ENCODE data around the gene MAP2K6. TPM values are rescaled to one million over a fixed set of nuclear protein-coding genes. Genes with fewer than 3 reads are reported as not detected.
A peak's percentile ranks its signal among the peaks of the same experiment; 100 is the strongest.

MAP2K6 gene
- total RNA-seq, 1 donor, result 0.43 TPM

- no peak for TF ChIP-seq CTCF (IDR thresholded peaks at IDR 0.05; ENCODE audit: insufficient read depth, low read depth, low read length)
- no peak overlapping the region for H3K4me3 ChIP-seq (ENCODE audit: low read depth, low read length)
- no peak for DNase-seq (ENCODE audit: low read depth)
Observed at GRCh38 chr17:69461951-69462369, 47.5 kb downstream of the MAP2K6 start.

- no peak for TF ChIP-seq CTCF (IDR thresholded peaks at IDR 0.05; ENCODE audit: insufficient read depth, low read depth, low read length)
Observed at GRCh38 chr17:69462882-69463281, 48.4 kb downstream of the MAP2K6 start.

DNA sequence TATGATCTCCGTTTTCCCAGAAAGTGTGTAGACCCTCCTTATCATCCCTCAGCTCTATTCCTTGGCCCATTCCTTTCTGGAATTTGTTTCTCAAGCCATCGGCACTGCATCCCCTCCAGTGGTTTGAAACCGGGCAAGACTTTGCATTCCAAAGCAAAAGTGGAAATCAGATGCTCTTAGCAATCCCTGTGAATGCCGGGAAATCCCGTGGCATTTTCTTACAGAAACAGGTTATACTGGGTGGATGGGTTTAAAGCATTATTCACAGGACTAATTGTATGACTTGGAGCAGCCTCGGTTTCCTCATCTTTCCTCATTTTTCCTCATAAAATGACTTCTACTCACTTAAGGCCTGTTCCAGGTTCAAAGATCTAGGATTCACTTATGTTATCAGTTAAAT lies 52.0 kb downstream of the MAP2K6 start:
- DNase-seq (ENCODE audit: low read depth), result no peak
- H3K4me3 ChIP-seq (ENCODE audit: low read depth, low read length), result no peak overlapping the region

More at GRCh38 chr17:69462882-69463281, 48.4 kb downstream of the MAP2K6 start:
- H3K4me3 ChIP-seq (ENCODE audit: low read depth, low read length), result no peak overlapping the region
- DNase-seq (ENCODE audit: low read depth), result no peak

DNA sequence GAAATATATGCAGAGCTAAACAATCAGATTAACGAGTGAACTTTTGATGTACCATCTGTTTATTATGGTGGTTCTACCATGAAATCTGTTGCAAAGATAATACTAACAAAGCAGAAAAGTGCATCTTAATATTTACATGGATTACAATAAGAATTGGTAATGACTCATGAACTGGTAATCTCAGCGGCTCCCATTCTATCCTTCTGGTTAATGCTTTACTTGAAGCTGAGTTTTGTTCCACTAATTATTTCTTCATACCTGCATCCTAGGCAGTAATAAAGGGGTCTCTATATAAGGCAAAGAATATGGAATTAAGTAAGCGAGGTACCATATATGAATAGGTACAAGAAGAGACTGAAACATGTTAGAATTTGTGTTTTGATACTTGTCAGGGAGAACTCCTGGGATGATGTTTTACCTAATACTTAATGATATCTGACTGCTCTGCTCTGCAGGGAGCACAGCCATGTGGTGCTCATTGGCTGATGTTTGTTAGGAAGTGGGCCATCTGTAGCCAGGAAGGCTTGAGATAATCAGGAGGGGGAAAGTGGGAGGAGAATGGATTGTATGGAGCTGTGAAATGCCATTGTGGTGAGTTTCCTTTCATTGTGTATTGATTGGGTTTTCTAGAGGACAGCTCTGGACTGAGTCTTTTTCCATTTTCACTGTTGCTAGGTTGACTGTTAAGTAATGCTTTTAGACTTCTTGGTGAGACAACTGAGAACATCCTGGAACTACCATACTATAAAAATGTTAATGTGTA lies 52.6 kb downstream of the MAP2K6 start:
- peak; percentile 19 for DNase-seq (ENCODE audit: low read depth)
- no peak for TF ChIP-seq CTCF (IDR thresholded peaks at IDR 0.05; ENCODE audit: insufficient read depth, low read depth, low read length)
- no peak overlapping the region for H3K4me3 ChIP-seq (ENCODE audit: low read depth, low read length)

More for the DNA sequence above, 52.0 kb downstream of the MAP2K6 start:
- no peak for TF ChIP-seq CTCF (IDR thresholded peaks at IDR 0.05; ENCODE audit: insufficient read depth, low read depth, low read length)

DNA sequence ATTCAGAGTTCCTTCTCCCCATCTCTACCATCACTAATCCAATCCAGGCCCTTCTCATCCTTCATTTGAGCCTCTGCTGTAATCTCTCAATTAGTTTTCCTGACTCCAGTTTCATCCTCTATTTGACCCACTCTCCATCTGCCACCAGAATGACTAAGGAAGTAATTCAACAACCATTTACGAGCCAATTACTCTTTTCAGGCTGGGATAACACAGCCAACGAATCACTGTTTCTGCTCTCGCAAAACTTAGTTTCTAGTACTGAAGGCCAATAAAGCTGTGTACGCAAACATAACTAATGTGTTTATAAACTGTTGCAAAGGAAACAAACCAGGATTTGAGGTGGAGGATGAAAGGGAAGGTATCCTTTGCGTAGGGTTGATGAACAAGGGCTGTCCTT lies 53.7 kb downstream of the MAP2K6 start:
- no peak for TF ChIP-seq CTCF (IDR thresholded peaks at IDR 0.05; ENCODE audit: insufficient read depth, low read depth, low read length)
- no peak for DNase-seq (ENCODE audit: low read depth)
- H3K4me3 ChIP-seq (ENCODE audit: low read depth, low read length), result no peak overlapping the region

DNA sequence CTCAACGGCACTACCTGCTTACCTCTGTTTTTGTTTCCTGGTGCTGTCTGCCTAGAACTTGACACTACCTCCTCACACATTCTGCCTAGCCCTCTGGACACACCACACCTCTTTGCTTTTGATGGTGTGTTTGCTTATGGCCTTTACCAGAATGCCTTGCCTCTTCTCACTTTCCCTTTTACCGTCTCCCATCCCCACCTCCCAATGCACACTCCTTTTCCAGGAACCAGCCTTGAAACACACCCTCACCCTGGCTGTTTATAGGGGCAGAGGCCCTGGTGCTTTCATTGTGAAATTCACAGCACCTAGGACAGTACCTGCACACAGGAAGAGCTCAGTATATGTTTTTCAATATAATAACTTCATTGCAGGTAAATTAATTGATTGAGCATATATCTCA lies 56.2 kb downstream of the MAP2K6 start:
- no peak overlapping the region for H3K4me3 ChIP-seq (ENCODE audit: low read depth, low read length)
- DNase-seq (ENCODE audit: low read depth), result no peak
- no peak for TF ChIP-seq CTCF (IDR thresholded peaks at IDR 0.05; ENCODE audit: insufficient read depth, low read depth, low read length)

DNA sequence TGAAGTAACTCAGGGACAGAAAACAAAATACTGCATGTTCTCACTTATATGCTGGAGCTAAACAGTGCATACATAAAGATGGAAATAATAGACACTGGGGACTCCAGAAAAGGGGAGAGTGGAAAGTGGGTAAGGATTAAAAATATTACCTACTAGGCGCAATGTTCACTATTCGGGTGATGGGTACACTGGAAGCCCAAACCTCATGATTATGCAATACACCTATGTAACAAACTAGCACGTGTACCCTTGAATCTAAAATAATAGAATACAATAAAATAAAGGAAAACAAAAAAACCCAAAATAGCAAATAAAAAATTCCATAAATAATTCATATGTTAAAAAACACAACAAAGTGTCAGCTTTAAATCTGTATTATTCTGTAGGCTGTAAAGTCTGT lies 56.9 kb downstream of the MAP2K6 start:
- no peak for DNase-seq (ENCODE audit: low read depth)
- TF ChIP-seq CTCF (IDR thresholded peaks at IDR 0.05; ENCODE audit: insufficient read depth, low read depth, low read length), result no peak
- H3K4me3 ChIP-seq (ENCODE audit: low read depth, low read length), result no peak overlapping the region

Data from fibroblast of villous mesenchyme (primary cell).